GM12878 (cell line): Measurements from ENCODE around the gene OR13G1.

Experiments used
- EZH2 ChIP-seq: IDR thresholded peaks from 2 replicates; pipeline ENCODE4 v1.6.1; 2012; ENCODE audit warnings: low read depth, mild to moderate bottlenecking, control low read depth, inconsistent platforms, low read length, borderline replicate concordance; ENCODE audit not compliant: control insufficient read depth
- FOXM1 ChIP-seq: IDR thresholded peaks from 2 replicates; pipeline ENCODE4 v1.6.1; 2012; ENCODE audit warnings: low read depth, mild to moderate bottlenecking, inconsistent platforms, low read length, moderate library complexity
- HCFC1 ChIP-seq: fragments of 150-350 bp; IDR thresholded peaks from 2 replicates; pipeline ENCODE4 v1.6.1; 2014; ENCODE audit warnings: low read length
- MEF2A ChIP-seq: IDR thresholded peaks from 2 replicates; pipeline ENCODE4 v1.6.1; 2011; ENCODE audit warnings: low read depth, mild to moderate bottlenecking, low read length, moderate library complexity; ENCODE audit not compliant: insufficient read depth
- RFX5 ChIP-seq: IDR thresholded peaks from 2 replicates; pipeline ENCODE4 v1.6.1; 2011; ENCODE audit warnings: low read depth, low read length, improper control_type of control experiment
- SIX5 ChIP-seq: IDR thresholded peaks from 2 replicates; pipeline ENCODE4 v1.6.1; 2011; ENCODE audit warnings: mild to moderate bottlenecking, low read depth, low read length, moderate library complexity; ENCODE audit not compliant: severe bottlenecking

GRCh38 chr1:247656221-247656875 is 23.2 kb downstream of the OR13G1 start:
- TF ChIP-seq HCFC1 (no peak), RFX5 (no peak), MEF2A (no peak), SIX5 (no peak), EZH2 (no peak), FOXM1 (no peak)
